ENCODE results near the gene CENPT. TPM values are rescaled to one million over a fixed set of nuclear protein-coding genes. Genes with fewer than 3 reads are reported as not detected.

The CENPT gene
- total RNA-seq, 2 donors from 2014 or later: 57.1 to 122 TPM

GRCh38 chr16:67858500-67858899 is 11.0 kb upstream of the CENPT start:
- Histone ChIP-seq H3K27me3 (no peaks in the 10 kb centered on the region), H3K9me3 (no peaks in the 10 kb centered on the region), H3K4me1 (peaks cover 60% of the 10 kb centered on the region), H3K36me3 (replicated peaks in 1 of 2; ENCODE audit: insufficient read depth in 1 of 2, low read depth in 2 of 2) (no peaks in the 10 kb centered on the region), H3K4me3 (no peak overlapping the region), H3K27ac (peak overlapping the region; percentile 55 to 93 (median 76))
- intact Hi-C loops (cut with DNase I): no loop called here
- DNase-seq (no peak), ATAC-seq (no peak)
- TF ChIP-seq POLR2A (IDR thresholded peaks at IDR 0.05): no peak
- no peak for TF ChIP-seq CTCF (IDR thresholded peaks at IDR 0.05)
- 61 to 81% methylated on average over 4 of the region's 4 CpGs for WGBS, 2 donors

- intact Hi-C loops (cut with DNase I): no loop called here
- Histone ChIP-seq H3K4me3 (no peak overlapping the region), H3K27ac (peak overlapping the region; percentile 68 to 93 (median 76)), H3K9me3 (no peaks in the 10 kb centered on the region), H3K4me1 (peaks cover 54% of the 10 kb centered on the region), H3K27me3 (no peaks in the 10 kb centered on the region), H3K36me3 (replicated peaks in 1 of 2; ENCODE audit: insufficient read depth in 1 of 2, low read depth in 2 of 2) (no peaks in the 10 kb centered on the region)
- ATAC-seq (peak; percentile 96), DNase-seq (peak; percentile 80 to 89 (median 85))
- WGBS, 2 donors: 6 to 20% methylated on average over 3 of the region's 3 CpGs
- TF ChIP-seq CTCF (IDR thresholded peaks at IDR 0.05) (no peak), POLR2A (IDR thresholded peaks at IDR 0.05) (peak in 1 of 3 donors; percentile 11)
These were observed 10.2 kb upstream of the CENPT start for GRCh38 chr16:67857547-67858233.

GRCh38 chr16:67856927-67857546 is 9.5 kb upstream of the CENPT start:
- ATAC-seq (no peak), DNase-seq (no peak)
- WGBS, 2 donors: 90 to 93% methylated on average over 3 to 5 of the region's 5 CpGs
- H3K4me1 ChIP-seq: peaks cover 50% of the 10 kb centered on the region
- no peaks in the 10 kb centered on the region for H3K27me3 ChIP-seq
- H3K4me3 ChIP-seq: no peak overlapping the region
- H3K27ac ChIP-seq: peak overlapping the region; percentile 68 to 93 (median 76)
- TF ChIP-seq POLR2A (IDR thresholded peaks at IDR 0.05) (no peak), CTCF (IDR thresholded peaks at IDR 0.05) (no peak)
- intact Hi-C loops (cut with DNase I): no loop called here
- H3K9me3 ChIP-seq: no peaks in the 10 kb centered on the region
- no peaks in the 10 kb centered on the region for H3K36me3 ChIP-seq (replicated peaks in 1 of 2; ENCODE audit: insufficient read depth in 1 of 2, low read depth in 2 of 2)

- Histone ChIP-seq H3K36me3 (replicated peaks in 1 of 2; ENCODE audit: insufficient read depth in 1 of 2, low read depth in 2 of 2) (no peaks in the 10 kb centered on the region), H3K4me1 (peaks cover 50% of the 10 kb centered on the region), H3K27ac (peak overlapping the region in 3 of 4 donors; percentile 68 to 93 (median 84)), H3K27me3 (no peaks in the 10 kb centered on the region), H3K9me3 (no peaks in the 10 kb centered on the region), H3K4me3 (no peak overlapping the region)
- ATAC-seq: no peak
- 16 to 19% methylated on average over 6 to 10 of the region's 10 CpGs for WGBS, 2 donors
- peak; percentile 37 to 55 (median 42) for DNase-seq
- TF ChIP-seq CTCF (IDR thresholded peaks at IDR 0.05): no peak
- no peak for TF ChIP-seq POLR2A (IDR thresholded peaks at IDR 0.05)
- intact Hi-C loops (cut with DNase I): no loop called here
These were observed 8.3 kb upstream of the CENPT start for GRCh38 chr16:67855789-67856188.

Measured in body of pancreas (tissue), 4 donors.